GM13976 (cell line): ENCODE results near the gene CASK.
"Not testable (repeated sequence)": the region's sequence is repeated elsewhere in the genome, so short reads cannot be mapped to it uniquely, and the experiment has no call there.

Experiments used
- DNase-seq: peaks from one replicate; pipeline ENCODE4 v3.0.0; 2012; ENCODE audit warnings: low spot score
- in situ Hi-C: fragments of 300-500 bp; cut with MboI; formaldehyde crosslinking; loops from one replicate; pipeline ENCODE4 v1.12.0; 2022; ENCODE audit warnings: low sequenced_read_pairs, mixed read lengths, inconsistent platforms; ENCODE audit not compliant: unreplicated experiment
- TF ChIP-seq, protein P1 (sequence below): IDR thresholded peaks from 2 replicates; pipeline ENCODE4 v1.5.1; 2012; ENCODE audit warnings: borderline replicate concordance, mild to moderate bottlenecking; ENCODE audit not compliant: insufficient read depth; ENCODE audit errors: extremely low read depth, missing control alignments, control extremely low read depth

The CASK gene

GRCh38 chrX:41689711-41690110 lies 233.6 kb downstream of the CASK start:
- TF ChIP-seq, protein P1, sequence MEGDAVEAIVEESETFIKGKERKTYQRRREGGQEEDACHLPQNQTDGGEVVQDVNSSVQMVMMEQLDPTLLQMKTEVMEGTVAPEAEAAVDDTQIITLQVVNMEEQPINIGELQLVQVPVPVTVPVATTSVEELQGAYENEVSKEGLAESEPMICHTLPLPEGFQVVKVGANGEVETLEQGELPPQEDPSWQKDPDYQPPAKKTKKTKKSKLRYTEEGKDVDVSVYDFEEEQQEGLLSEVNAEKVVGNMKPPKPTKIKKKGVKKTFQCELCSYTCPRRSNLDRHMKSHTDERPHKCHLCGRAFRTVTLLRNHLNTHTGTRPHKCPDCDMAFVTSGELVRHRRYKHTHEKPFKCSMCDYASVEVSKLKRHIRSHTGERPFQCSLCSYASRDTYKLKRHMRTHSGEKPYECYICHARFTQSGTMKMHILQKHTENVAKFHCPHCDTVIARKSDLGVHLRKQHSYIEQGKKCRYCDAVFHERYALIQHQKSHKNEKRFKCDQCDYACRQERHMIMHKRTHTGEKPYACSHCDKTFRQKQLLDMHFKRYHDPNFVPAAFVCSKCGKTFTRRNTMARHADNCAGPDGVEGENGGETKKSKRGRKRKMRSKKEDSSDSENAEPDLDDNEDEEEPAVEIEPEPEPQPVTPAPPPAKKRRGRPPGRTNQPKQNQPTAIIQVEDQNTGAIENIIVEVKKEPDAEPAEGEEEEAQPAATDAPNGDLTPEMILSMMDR = no peak
- in situ Hi-C loops = no loop called here
- DNase-seq = no peak

DNA sequence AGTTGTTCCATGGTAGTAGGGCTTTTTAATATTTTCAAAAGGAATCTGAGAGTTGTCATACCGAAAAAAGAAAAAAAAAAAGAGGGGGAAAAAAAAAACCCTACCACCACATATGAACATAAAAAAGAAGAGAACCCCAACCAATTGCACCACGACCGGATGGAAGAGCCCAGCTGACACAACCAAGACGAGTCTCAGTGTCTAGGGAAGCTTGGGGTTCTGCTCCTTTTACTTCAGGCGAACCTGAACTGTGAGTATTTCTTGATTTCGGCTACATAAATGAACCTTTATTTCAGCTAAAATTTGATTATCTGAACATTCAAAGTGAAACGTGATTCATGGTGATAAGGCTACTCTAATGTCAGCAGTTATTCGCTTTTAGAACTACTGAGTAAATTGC lies 234.5 kb downstream of the CASK start, which contains the start of gene GPR34:
GPR34 (plus strand) TSS at position 139 of the 400 bp plus-strand sequence. CDS start 6,661 bp downstream, outside the sequence.
- in situ Hi-C loops = no loop called here
- TF ChIP-seq, protein P1 = no peak
- DNase-seq = no peak

GRCh38 chrX:41688156-41688555 lies 235.2 kb downstream of the CASK start:
- no peak for DNase-seq

DNA sequence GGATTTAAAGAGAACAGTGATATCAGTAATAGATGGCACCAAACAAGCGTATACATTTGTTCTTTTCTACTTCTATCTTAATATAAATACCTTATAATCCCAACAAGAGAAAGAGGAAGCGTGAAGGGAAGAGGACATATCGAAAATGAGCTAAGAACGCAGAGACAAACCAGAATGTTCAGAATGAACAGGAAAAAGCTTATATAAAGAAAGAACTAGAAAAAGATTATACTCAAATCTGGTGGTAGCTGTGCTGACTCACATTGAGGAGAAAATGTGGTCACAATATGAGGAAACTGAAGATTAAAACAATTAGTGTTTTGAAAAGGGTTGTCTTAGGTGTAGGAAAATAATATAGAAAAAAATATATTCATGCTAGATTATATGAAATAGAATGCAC lies 236.6 kb downstream of the CASK start:
- TF ChIP-seq, protein P1 = no peak
- DNase-seq = no peak
- in situ Hi-C loops = no loop called here

More at GRCh38 chrX:41688156-41688555, 235.2 kb downstream of the CASK start:
- TF ChIP-seq, protein P1 = no peak
- in situ Hi-C loops = no loop called here

DNA sequence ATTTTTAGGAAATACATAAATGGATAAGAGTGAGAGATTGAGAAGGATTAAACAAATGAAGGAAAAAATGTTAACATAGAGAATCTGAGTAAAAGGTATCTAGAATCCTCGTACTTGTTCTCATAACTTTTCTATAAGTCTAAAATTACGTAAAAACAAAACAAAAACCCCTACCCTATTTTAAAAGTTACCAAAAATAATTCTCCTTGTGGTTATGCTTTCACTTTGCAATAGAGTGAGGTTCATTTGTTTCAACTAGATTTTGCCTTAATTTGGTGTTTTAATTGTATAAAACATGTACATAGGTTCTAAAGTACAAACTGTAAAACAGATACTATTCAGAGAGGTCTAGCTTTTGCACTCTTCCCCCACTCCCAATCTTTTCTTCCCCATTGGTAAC lies 238.4 kb downstream of the CASK start:
- TF ChIP-seq, protein P1 = no peak
- in situ Hi-C loops = no loop called here
- no peak for DNase-seq

DNA sequence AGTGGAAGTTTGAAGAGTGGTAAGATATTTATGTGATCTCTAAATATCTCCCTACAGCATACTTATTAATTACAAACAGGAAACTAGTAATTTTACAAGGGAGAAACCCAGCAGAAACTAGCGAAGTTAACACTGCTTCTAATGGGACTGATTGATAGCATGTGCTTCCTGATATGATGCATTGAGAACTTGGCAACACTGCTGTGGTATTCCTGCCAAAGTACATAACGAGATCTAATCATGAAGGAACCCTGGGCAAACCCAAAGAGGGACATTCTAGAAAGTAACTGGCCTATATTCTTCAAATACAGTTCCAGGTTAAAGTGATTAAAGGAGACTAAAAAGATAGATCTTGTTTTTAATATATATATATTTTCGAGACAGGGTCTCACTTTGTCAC lies 239.2 kb downstream of the CASK start:
- no peak for DNase-seq
- in situ Hi-C loops = no loop called here
- TF ChIP-seq, protein P1 = no peak

DNA sequence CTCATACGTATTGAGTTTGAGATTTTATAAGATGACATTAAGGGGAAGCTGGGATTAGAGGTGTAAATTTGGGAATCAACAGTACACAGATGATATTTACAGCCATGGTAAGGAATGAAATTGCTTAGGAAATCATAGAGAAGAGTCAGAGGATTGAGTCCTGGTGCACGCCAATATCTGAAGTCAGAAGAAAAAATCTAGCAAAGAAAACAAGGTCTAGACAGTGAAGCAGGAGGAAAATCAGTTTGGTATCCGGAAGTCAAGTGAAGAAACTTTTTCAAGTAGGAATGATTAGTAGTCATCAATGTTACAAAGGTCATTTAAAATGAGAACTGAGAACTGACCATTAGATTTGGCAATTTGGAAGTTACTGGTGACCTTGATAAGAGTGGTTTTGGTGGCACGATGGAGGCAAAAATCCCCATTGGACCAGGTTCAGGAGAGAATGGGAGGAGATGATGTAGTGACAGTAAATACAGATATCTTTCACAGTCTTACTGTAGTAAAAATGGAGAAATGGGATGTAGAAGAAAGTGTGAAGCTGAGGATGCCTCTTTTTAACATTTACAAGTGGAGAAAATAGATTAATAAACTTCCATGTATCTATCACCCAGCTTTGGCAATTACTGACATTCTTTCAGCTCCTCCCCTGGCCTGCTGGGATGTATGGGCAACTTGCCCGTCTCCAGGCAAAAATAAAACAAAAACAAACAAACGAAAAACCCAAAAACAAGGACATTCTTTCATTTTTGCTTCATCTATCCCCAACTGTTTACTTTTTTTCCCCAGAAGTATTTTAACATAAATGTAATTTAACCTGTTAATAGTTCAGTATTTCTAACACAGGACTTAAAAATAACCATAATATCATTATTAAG lies 245.9 kb downstream of the CASK start:
- in situ Hi-C loops = no loop called here
- DNase-seq = no peak
- TF ChIP-seq, protein P1 = no peak

GRCh38 chrX:41676361-41676760 lies 247.0 kb downstream of the CASK start:
- in situ Hi-C loops, DNase-seq: not testable (repeated sequence)
